ENCODE measurements around the gene TRPM8.
A peak's percentile ranks its signal among the peaks of the same experiment; 100 is the strongest.
"Not testable (repeated sequence)": the region's sequence is repeated elsewhere in the genome, so short reads cannot be mapped to it uniquely, and the experiment has no call there.

Gene TRPM8

GRCh38 chr2:233917116-233917515 lies at the start of gene TRPM8:
Gene TRPM8, plus strand, starts transcription at chr2:233917373. Its CDS starts 9,165 bp downstream, at chr2:233926538.
- H3K9me3 Mint-ChIP-seq, result peaks cover 7% of the 10 kb centered on the region
- no peak within 1 kb of the TSS for H3K27ac Mint-ChIP-seq (ENCODE audit: low read depth)
- H3K4me3 Mint-ChIP-seq, result no peak within 1 kb of the TSS
- H3K36me3 Mint-ChIP-seq (ENCODE audit: insufficient read depth), result no peaks in the 10 kb centered on the region
- no peak for ATAC-seq (replicated peaks; ENCODE audit: extremely low read depth, poor library complexity, severe bottlenecking)
- no peak for DNase-seq (ENCODE audit: low spot score in 2 of 2)
- peaks cover 7% of the 10 kb centered on the region for H3K4me1 Mint-ChIP-seq
- H3K27me3 Mint-ChIP-seq, result peaks cover 65% of the 10 kb centered on the region

DNA sequence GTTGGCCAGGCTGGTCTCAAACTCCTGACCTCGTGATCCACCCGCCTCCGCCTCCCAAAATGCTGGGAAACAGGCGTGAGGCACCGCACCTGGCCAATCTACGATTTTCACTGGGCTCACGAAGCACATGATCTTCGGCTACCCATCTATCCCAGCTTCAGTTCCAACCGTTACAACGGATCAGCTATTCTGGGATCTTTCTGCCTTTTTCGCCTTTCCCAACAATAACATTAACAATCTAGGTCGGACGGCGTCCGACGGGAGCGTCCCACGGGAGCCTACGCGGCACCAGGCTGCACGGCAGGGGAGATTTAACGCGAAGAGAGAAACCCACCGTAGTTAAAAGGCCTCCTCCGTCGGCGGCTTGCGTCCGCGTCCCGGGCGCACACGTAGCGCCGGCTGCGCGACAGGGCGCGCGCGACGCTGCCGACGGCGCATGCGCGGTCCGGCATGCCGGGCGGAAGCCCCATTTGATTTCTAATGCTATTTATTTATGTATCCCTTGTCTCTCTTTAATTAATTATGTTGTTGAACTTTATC lies 49.1 kb upstream of the TRPM8 start, which contains the start of gene MSL3B:
TSS of gene MSL3B (minus strand) at position 394 of the 540 bp plus-strand sequence.
- Mint-ChIP-seq H3K27me3 (peaks cover 42% of the 10 kb centered on the region), H3K9me3 (no peaks in the 10 kb centered on the region), H3K4me3 (peak within 1 kb of the TSS; percentile 84), H3K4me1 (peaks cover 12% of the 10 kb centered on the region), H3K36me3 (ENCODE audit: insufficient read depth) (peaks cover 6% of the 10 kb centered on the region), H3K27ac (ENCODE audit: low read depth) (peak within 1 kb of the TSS; percentile 90)
- ATAC-seq (replicated peaks; ENCODE audit: extremely low read depth, poor library complexity, severe bottlenecking), result peak; percentile 58
- peak in 1 of 2 donors; percentile 34 for DNase-seq (ENCODE audit: low spot score in 2 of 2)

GRCh38 chr2:233871432-233871831 lies 45.7 kb upstream of the TRPM8 start:
- peaks cover 74% of the 10 kb centered on the region for H3K27me3 Mint-ChIP-seq
- DNase-seq (ENCODE audit: low spot score in 2 of 2) (no peak), ATAC-seq (replicated peaks; ENCODE audit: extremely low read depth, poor library complexity, severe bottlenecking) (no peak)
- no peak overlapping the region for H3K4me3 Mint-ChIP-seq
- peaks cover 12% of the 10 kb centered on the region for H3K4me1 Mint-ChIP-seq
- H3K9me3 Mint-ChIP-seq, result peaks cover 8% of the 10 kb centered on the region
- no peak overlapping the region for H3K27ac Mint-ChIP-seq (ENCODE audit: low read depth)
- peaks cover 4% of the 10 kb centered on the region for H3K36me3 Mint-ChIP-seq (ENCODE audit: insufficient read depth)

DNA sequence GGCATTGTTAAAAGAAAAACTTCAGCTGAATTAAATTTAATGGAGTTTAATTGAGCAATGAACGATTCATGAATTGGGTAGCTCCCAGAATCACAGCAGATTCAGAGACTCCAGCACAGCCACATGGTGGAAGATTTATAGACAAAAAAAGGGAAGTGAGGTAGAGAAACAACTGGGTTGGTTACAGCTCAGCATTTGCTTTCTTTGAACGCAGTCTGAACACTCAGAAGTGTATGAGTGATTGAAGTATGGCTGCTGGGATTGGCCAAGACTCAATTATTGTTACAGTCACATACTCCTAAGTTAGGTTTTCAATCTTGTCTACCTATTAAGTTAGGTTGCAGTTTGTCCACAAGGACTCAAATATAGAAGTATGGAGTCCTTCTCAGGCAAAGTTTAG lies 45.0 kb upstream of the TRPM8 start:
- not testable (repeated sequence) for H3K4me3 Mint-ChIP-seq; H3K9me3 Mint-ChIP-seq; H3K27ac Mint-ChIP-seq (ENCODE audit: low read depth); H3K36me3 Mint-ChIP-seq (ENCODE audit: insufficient read depth); DNase-seq (ENCODE audit: low spot score in 2 of 2); ATAC-seq (replicated peaks; ENCODE audit: extremely low read depth, poor library complexity, severe bottlenecking)
- Mint-ChIP-seq H3K4me1 (peaks cover 10% of the 10 kb centered on the region), H3K27me3 (peaks cover 81% of the 10 kb centered on the region)

DNA sequence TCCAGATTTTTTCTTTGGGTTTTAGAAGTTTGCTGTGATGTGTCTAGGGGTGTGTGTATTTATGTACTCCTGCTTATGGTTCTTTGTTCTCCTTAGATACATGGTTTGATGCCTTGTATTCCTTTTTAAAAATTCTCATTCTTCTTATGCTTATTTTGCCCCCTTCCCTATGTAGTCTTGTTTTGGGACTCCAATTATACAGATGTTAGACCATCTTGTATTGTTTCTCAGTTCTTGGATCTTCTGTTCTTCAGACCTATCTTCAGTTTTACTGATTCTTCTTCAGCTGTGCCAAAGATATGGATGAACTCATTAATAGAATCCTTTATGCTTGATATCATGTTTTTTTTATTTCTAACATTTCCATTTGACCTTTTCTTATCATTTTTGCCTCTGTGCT lies 34.8 kb upstream of the TRPM8 start:
- Mint-ChIP-seq H3K4me3 (no peak overlapping the region), H3K4me1 (no peaks in the 10 kb centered on the region), H3K36me3 (ENCODE audit: insufficient read depth) (no peaks in the 10 kb centered on the region), H3K27ac (ENCODE audit: low read depth) (no peak overlapping the region), H3K27me3 (peaks cover 90% of the 10 kb centered on the region), H3K9me3 (peaks cover 32% of the 10 kb centered on the region)
- ATAC-seq (replicated peaks; ENCODE audit: extremely low read depth, poor library complexity, severe bottlenecking) (no peak), DNase-seq (ENCODE audit: low spot score in 2 of 2) (no peak)

GRCh38 chr2:233892793-233893192 lies 24.4 kb upstream of the TRPM8 start:
- ATAC-seq (replicated peaks; ENCODE audit: extremely low read depth, poor library complexity, severe bottlenecking), result no peak
- no peaks in the 10 kb centered on the region for H3K36me3 Mint-ChIP-seq (ENCODE audit: insufficient read depth)
- H3K27ac Mint-ChIP-seq (ENCODE audit: low read depth), result no peak overlapping the region
- H3K27me3 Mint-ChIP-seq, result peaks cover 69% of the 10 kb centered on the region
- H3K4me1 Mint-ChIP-seq, result no peaks in the 10 kb centered on the region
- DNase-seq (ENCODE audit: low spot score in 2 of 2), result no peak
- no peak overlapping the region for H3K4me3 Mint-ChIP-seq
- no peaks in the 10 kb centered on the region for H3K9me3 Mint-ChIP-seq

- not testable (repeated sequence) for H3K4me3 Mint-ChIP-seq; DNase-seq (ENCODE audit: low spot score in 2 of 2); H3K27ac Mint-ChIP-seq (ENCODE audit: low read depth); H3K36me3 Mint-ChIP-seq (ENCODE audit: insufficient read depth); ATAC-seq (replicated peaks; ENCODE audit: extremely low read depth, poor library complexity, severe bottlenecking); H3K9me3 Mint-ChIP-seq
- Mint-ChIP-seq H3K27me3 (peaks cover 35% of the 10 kb centered on the region), H3K4me1 (peaks cover 12% of the 10 kb centered on the region)
These were observed 20.9 kb upstream of the TRPM8 start for GRCh38 chr2:233896253-233896652.

DNA sequence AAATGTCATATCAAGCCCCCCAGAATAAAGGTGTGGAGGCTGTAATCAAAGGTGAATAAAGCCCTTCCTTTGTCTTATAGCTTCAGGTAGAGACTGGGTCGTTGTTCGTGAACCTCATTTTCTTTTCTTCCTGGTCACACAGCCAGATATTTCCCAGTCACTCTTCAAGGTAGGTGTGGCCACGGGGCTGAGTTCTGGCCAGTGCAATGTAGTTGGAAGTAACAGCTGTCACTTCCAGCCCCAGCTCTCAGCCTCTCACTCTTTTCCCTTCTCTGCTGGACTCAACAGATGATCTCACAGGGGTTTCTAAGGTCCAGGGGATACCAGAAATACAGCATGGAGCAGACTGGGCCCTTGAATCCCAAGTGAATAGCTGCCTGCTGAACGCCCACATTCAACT lies 15.8 kb upstream of the TRPM8 start:
- no peak overlapping the region for H3K4me3 Mint-ChIP-seq
- no peak for DNase-seq (ENCODE audit: low spot score in 2 of 2)
- no peaks in the 10 kb centered on the region for H3K9me3 Mint-ChIP-seq
- no peak for ATAC-seq (replicated peaks; ENCODE audit: extremely low read depth, poor library complexity, severe bottlenecking)
- no peak overlapping the region for H3K27ac Mint-ChIP-seq (ENCODE audit: low read depth)
- peaks cover 24% of the 10 kb centered on the region for H3K27me3 Mint-ChIP-seq
- peaks cover 12% of the 10 kb centered on the region for H3K4me1 Mint-ChIP-seq
- no peaks in the 10 kb centered on the region for H3K36me3 Mint-ChIP-seq (ENCODE audit: insufficient read depth)

- H3K4me3 Mint-ChIP-seq, result no peak overlapping the region
- DNase-seq (ENCODE audit: low spot score in 2 of 2) (no peak), ATAC-seq (replicated peaks; ENCODE audit: extremely low read depth, poor library complexity, severe bottlenecking) (no peak)
- H3K36me3 Mint-ChIP-seq (ENCODE audit: insufficient read depth), result no peaks in the 10 kb centered on the region
- H3K27me3 Mint-ChIP-seq, result peaks cover 27% of the 10 kb centered on the region
- no peaks in the 10 kb centered on the region for H3K9me3 Mint-ChIP-seq
- H3K27ac Mint-ChIP-seq (ENCODE audit: low read depth), result no peak overlapping the region
- peaks cover 12% of the 10 kb centered on the region for H3K4me1 Mint-ChIP-seq
These were observed 15.3 kb upstream of the TRPM8 start for GRCh38 chr2:233901884-233902283.

DNA sequence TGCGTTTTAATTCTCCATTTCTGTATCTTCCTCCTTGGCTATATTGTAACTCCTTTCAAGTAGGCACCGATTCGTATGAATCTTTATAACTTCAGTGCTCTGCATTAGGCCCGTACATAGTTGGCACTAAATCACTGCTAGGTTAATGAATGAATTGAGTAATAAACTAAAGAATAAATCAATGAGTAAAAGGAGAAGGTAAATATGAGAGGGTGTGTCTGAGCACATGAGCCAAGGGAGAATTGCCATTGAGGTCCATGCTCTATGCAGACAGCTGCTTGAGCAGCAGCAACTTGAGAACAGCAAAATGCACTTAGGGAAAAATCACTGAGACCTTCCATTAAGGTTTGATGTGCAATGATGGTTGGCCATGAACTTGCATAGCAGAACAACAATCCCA lies 11.2 kb upstream of the TRPM8 start:
- Mint-ChIP-seq H3K27ac (ENCODE audit: low read depth) (no peak overlapping the region), H3K27me3 (peaks cover 45% of the 10 kb centered on the region), H3K9me3 (peaks cover 6% of the 10 kb centered on the region), H3K36me3 (ENCODE audit: insufficient read depth) (no peaks in the 10 kb centered on the region), H3K4me3 (no peak overlapping the region), H3K4me1 (no peaks in the 10 kb centered on the region)
- ATAC-seq (replicated peaks; ENCODE audit: extremely low read depth, poor library complexity, severe bottlenecking), result no peak
- no peak for DNase-seq (ENCODE audit: low spot score in 2 of 2)

- H3K9me3 Mint-ChIP-seq, result peaks cover 6% of the 10 kb centered on the region
- no peak overlapping the region for H3K27ac Mint-ChIP-seq (ENCODE audit: low read depth)
- DNase-seq (ENCODE audit: low spot score in 2 of 2), result no peak
These were observed 9.5 kb upstream of the TRPM8 start for GRCh38 chr2:233907627-233908026.

DNA sequence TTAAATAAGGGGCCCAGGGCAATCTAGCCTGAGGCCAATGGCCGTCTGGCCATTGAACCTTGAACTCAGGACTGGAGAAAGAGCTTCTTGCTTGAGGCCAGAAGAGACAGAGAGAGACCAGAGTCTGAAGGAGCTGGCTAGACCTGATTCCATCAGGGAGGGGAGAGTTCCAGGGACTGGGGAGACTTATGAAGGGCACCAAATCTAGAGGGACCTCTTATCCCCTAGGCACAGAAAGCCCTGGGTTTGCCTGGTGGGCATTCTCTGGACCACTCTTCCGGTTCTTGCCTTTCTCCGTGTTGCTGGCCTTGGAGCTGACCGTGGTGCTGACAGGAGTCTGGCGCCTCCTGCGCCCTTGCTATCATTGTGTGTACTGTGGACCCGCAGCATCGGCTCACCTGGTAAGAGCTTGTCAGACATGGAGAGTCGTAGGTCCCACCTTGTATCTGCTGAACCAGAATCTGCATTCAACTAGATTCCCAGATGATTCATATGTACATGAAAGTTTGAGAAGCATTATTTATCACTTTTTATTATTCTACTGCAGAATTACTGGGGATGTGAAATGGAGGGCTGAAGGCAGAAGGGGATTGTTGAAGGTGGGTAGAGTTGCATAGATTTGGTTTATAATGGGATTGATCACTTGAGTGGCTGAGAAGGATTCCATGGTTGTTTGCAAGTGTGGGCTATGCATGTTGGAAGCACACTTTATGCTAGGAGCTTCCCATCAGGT lies 4.3 kb upstream of the TRPM8 start:
- Mint-ChIP-seq H3K9me3 (peaks cover 7% of the 10 kb centered on the region), H3K27ac (ENCODE audit: low read depth) (no peak overlapping the region), H3K27me3 (peaks cover 75% of the 10 kb centered on the region), H3K36me3 (ENCODE audit: insufficient read depth) (no peaks in the 10 kb centered on the region), H3K4me3 (no peak overlapping the region), H3K4me1 (no peaks in the 10 kb centered on the region)
- ATAC-seq (replicated peaks; ENCODE audit: extremely low read depth, poor library complexity, severe bottlenecking) (no peak), DNase-seq (ENCODE audit: low spot score in 2 of 2) (no peak)

More at GRCh38 chr2:233907627-233908026, 9.5 kb upstream of the TRPM8 start:
- peaks cover 58% of the 10 kb centered on the region for H3K27me3 Mint-ChIP-seq
- no peak for ATAC-seq (replicated peaks; ENCODE audit: extremely low read depth, poor library complexity, severe bottlenecking)
- no peak overlapping the region for H3K4me3 Mint-ChIP-seq
- H3K36me3 Mint-ChIP-seq (ENCODE audit: insufficient read depth), result no peaks in the 10 kb centered on the region
- H3K4me1 Mint-ChIP-seq, result no peaks in the 10 kb centered on the region

GRCh38 chr2:233915128-233915527 lies 2.0 kb upstream of the TRPM8 start:
- no peak for DNase-seq (ENCODE audit: low spot score in 2 of 2)
- Mint-ChIP-seq H3K27me3 (peaks cover 77% of the 10 kb centered on the region), H3K27ac (ENCODE audit: low read depth) (no peak overlapping the region), H3K4me3 (no peak overlapping the region), H3K4me1 (peaks cover 5% of the 10 kb centered on the region), H3K36me3 (ENCODE audit: insufficient read depth) (no peaks in the 10 kb centered on the region), H3K9me3 (peaks cover 7% of the 10 kb centered on the region)
- no peak for ATAC-seq (replicated peaks; ENCODE audit: extremely low read depth, poor library complexity, severe bottlenecking)

All from central memory CD8-positive, alpha-beta T cell (primary cell).